ENCODE measurements around the gene CTAG2.
A peak's percentile ranks its signal among the peaks of the same experiment; 100 is the strongest.
"Not testable (repeated sequence)": the region's sequence is repeated elsewhere in the genome, so short reads cannot be mapped to it uniquely, and the experiment has no call there.

Gene CTAG2

GRCh38 chrX:154620767-154621414, 32.5 kb downstream of the CTAG2 start:
- not testable (repeated sequence) for H3K36me3 ChIP-seq; H3K4me2 ChIP-seq; H4K20me1 ChIP-seq; H3K27ac ChIP-seq; H3K27me3 ChIP-seq; H3K9me3 ChIP-seq (replicated peaks in 1 of 11); H3K9ac ChIP-seq; H3K4me3 ChIP-seq; H3K4me1 ChIP-seq

DNA sequence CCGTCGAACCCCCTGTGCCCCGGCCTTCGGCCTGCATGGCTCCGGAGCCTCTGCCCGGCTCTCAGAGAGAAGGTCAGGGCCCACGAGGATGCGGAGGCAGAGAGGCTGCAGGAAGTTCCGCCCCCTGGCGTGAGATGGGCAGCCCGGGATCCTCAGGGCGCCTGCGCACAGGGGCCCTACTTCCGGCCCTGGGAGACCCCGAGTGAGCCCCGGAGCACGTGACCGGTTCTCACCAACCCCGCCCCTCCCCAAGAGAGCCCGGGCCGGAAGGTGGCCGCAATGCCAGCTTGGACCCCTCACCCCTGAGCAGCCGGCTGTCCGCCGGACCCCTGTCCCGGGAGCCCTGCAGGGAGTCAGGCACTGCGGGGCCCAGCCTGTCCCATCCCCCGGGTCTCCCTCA, 34.2 kb downstream of the CTAG2 start, which contains the start of gene CTAG1B:
Gene CTAG1B (minus strand): TSS at position 101 of the 400 bp plus-strand sequence. CDS start 64 bp downstream, at position 37.
- not testable (repeated sequence) for H3K27ac ChIP-seq, H3K4me2 ChIP-seq, H3K4me3 ChIP-seq, H4K20me1 ChIP-seq, H3K27me3 ChIP-seq, H3K4me1 ChIP-seq, H3K36me3 ChIP-seq, H3K9ac ChIP-seq
- peaks cover 0 to 11% (median 4%) of the 10 kb centered on the region in 11 experiments; a peak in 11 of 22 replicates for H3K9me3 ChIP-seq (replicated peaks in 1 of 11)

- not testable (repeated sequence) for H3K9ac ChIP-seq, H3K4me3 ChIP-seq, H3K36me3 ChIP-seq, H4K20me1 ChIP-seq, H3K4me1 ChIP-seq, H3K27ac ChIP-seq, H3K4me2 ChIP-seq
- Histone ChIP-seq H3K9me3 (replicated peaks in 1 of 11) (peaks cover 0 to 17% (median 4%) of the 10 kb centered on the region in 11 experiments; a peak in 11 of 22 replicates), H3K27me3 (peaks cover 9 to 32% (median 24%) of the 10 kb centered on the region in 11 experiments; a peak in 17 of 22 replicates)
Measured at GRCh38 chrX:154613586-154613985, 39.8 kb downstream of the CTAG2 start.

GRCh38 chrX:154611146-154611545, 42.2 kb downstream of the CTAG2 start:
- not testable (repeated sequence) for H3K36me3 ChIP-seq, H3K4me2 ChIP-seq, H3K9ac ChIP-seq, H3K27ac ChIP-seq, H3K4me3 ChIP-seq, H4K20me1 ChIP-seq
- peaks cover 26 to 54% (median 45%) of the 10 kb centered on the region in 11 experiments for H3K27me3 ChIP-seq
- H3K4me1 ChIP-seq: peaks cover 0 to 13% (median 0%) of the 10 kb centered on the region in 10 experiments; a peak in 3 of 20 replicates
- H3K9me3 ChIP-seq (replicated peaks in 1 of 11): peaks cover 0 to 21% (median 0%) of the 10 kb centered on the region in 11 experiments; a peak in 4 of 22 replicates

GRCh38 chrX:154608823-154609222, 44.6 kb downstream of the CTAG2 start:
- Histone ChIP-seq H3K27me3 (peaks cover 47 to 77% (median 68%) of the 10 kb centered on the region in 11 experiments), H3K9me3 (replicated peaks in 1 of 11) (peaks cover 0 to 24% (median 0%) of the 10 kb centered on the region in 11 experiments; a peak in 2 of 22 replicates), H3K4me1 (peaks cover 0 to 22% (median 8%) of the 10 kb centered on the region in 10 experiments; a peak in 15 of 20 replicates)
- H3K4me2 ChIP-seq, H4K20me1 ChIP-seq, H3K27ac ChIP-seq, H3K4me3 ChIP-seq, H3K9ac ChIP-seq, H3K36me3 ChIP-seq: not testable (repeated sequence)

DNA sequence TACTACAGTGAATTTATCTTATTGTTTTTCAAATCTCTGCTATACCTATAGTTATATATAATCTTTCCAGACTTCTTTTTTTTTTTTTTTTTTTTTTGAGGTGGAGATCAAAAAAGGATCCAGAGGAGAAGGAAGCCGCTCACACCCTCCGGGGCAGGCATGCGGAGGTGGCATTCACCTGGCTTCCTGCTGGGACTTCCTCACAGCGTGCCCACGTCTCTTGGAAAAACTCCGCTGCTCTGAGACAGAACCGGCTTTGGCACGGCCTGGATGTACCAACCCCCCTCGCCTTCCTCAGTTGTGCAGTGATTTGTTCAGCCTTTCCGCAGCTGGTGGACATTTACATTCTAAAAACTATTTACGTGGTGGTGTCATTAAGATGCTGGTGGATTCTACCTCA, 45.4 kb downstream of the CTAG2 start:
- not testable (repeated sequence) for H3K4me2 ChIP-seq, H3K36me3 ChIP-seq, H3K27ac ChIP-seq, H4K20me1 ChIP-seq, H3K9ac ChIP-seq, H3K4me3 ChIP-seq
- Histone ChIP-seq H3K27me3 (peaks cover 55 to 85% (median 77%) of the 10 kb centered on the region in 11 experiments), H3K9me3 (replicated peaks in 1 of 11) (peaks cover 0 to 24% (median 0%) of the 10 kb centered on the region in 11 experiments; a peak in 2 of 22 replicates), H3K4me1 (peaks cover 0 to 31% (median 16%) of the 10 kb centered on the region in 10 experiments; a peak in 16 of 20 replicates)

DNA sequence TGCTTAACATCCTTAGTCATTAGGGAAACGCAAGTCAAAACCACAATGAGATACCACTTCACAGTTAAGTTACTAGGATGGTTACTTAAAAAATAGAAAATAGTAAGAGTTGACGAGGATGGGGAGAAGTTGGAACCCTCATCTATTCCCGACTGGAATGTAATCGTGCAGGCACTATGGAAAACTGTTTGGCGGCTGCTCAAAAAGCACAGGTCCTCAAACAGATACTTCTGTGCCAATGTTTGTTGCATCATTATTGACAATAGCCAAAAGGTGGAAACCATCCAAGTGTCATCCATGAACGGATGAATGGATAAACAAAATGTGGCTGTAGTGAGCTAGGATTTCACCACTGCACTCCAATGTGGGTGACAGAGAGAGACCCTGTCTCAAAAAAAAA, 46.0 kb downstream of the CTAG2 start:
- Histone ChIP-seq H3K9ac (no peak overlapping the region), H3K27me3 (peaks cover 62 to 90% (median 83%) of the 10 kb centered on the region in 11 experiments), H3K4me3 (no peak overlapping the region), H3K9me3 (replicated peaks in 1 of 11) (peaks cover 0 to 22% (median 0%) of the 10 kb centered on the region in 11 experiments; a peak in 2 of 22 replicates), H3K27ac (0 out of 22 replicates have a peak overlapping the region, but pooled peaks of 1 of the 11 experiments have one; percentile 30), H3K4me1 (peaks cover 0 to 31% (median 16%) of the 10 kb centered on the region in 10 experiments; a peak in 16 of 20 replicates), H3K36me3 (no peaks in the 10 kb centered on the region), H3K4me2 (no peak overlapping the region), H4K20me1 (peaks cover 0 to 4% (median 0%) of the 10 kb centered on the region in 11 experiments; a peak in 3 of 22 replicates)
- no peak for TF ChIP-seq Cebpa-rat (IDR thresholded peaks at IDR 0.05)

DNA sequence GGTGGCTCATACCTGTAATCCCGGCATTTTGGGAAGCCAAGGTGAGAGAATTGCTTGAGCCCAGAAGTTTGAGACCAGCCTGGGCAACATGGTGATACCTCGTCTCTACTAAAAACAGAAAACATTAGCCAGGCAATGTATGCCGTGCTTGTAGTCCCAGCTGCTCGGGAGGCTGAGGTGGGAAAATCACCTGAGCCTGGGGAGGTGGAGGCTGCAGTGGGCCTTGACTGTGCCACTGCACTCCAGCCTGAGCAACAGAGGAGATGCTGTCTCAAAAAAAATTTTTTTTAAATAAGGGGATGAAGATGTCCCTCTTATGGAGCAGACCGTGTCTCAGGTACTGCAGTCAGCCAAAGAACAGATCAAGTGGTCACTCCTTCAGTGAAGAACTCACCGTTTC, 47.8 kb downstream of the CTAG2 start:
- Histone ChIP-seq H3K27me3 (peaks cover 65 to 99% (median 90%) of the 10 kb centered on the region in 11 experiments), H3K4me3 (no peak overlapping the region), H3K27ac (no peak overlapping the region), H3K9me3 (replicated peaks in 1 of 11) (peaks cover 0 to 11% (median 0%) of the 10 kb centered on the region in 11 experiments; a peak in 2 of 22 replicates), H4K20me1 (peaks cover 0 to 4% (median 0%) of the 10 kb centered on the region in 11 experiments; a peak in 3 of 22 replicates), H3K4me1 (peaks cover 0 to 34% (median 16%) of the 10 kb centered on the region in 10 experiments; a peak in 16 of 20 replicates), H3K36me3 (no peaks in the 10 kb centered on the region), H3K4me2 (no peak overlapping the region), H3K9ac (no peak overlapping the region)
- no peak for TF ChIP-seq Cebpa-rat (IDR thresholded peaks at IDR 0.05)

DNA sequence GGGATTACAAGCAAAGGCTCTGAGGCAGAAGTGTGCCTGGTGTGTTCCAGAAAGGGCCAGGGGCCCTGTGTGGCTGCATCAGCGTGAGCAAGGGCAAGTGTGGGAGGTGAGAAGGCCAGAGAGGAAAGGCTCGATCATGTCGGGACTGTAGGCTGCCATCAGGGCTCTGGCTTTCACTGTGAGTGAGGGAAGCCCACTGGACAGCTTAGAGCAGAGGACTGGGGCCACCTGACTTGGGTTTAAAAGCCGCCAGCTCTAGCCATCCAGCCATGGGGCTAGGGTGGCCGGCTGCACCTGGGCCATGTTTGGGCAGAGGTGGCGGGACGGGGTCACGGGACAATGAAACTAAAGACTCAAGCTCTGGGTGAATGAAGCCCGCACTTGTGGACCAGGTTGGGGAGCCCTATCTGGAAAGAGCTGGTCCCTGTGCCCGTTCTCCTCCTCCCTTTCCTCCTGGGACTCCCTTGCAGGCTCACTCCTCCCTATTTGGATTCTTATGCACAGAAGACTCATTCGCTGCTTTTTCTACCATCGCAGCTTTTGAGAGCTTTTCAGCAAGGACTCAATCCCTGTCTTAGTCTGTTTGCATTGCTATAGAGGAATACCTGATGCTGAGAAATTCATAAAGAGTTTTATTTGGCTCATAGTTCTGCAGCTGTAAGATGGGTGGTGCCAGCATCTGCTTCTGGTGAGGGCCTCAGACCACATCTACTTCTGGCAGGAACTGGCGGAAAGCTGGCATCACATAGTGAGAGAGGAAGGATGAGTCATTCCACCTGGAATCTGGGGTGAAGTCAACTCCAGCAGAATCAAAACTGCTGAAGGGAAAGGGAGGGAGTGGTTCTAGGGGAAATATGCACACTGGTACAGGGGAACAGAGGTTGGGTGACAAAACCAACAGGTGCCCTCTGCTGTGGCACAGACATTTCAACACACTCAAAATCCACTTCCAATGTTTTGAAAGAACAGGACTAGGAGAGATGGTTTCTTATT, 49.6 kb downstream of the CTAG2 start:
- Histone ChIP-seq H3K27me3 (peaks cover 76 to 98% (median 94%) of the 10 kb centered on the region in 11 experiments), H3K4me3 (no peak overlapping the region), H4K20me1 (peaks cover 0 to 4% (median 0%) of the 10 kb centered on the region in 11 experiments; a peak in 3 of 22 replicates), H3K4me2 (peak overlapping the region in 10 of 11 experiments; percentile 7 to 74 (median 50); a peak in 14 of 22 replicates), H3K9ac (peak overlapping the region in 2 of 11 experiments; percentile 24 to 30; a peak in 3 of 22 replicates), H3K36me3 (no peaks in the 10 kb centered on the region), H3K4me1 (peaks cover 9 to 47% (median 25%) of the 10 kb centered on the region in 10 experiments; a peak in 18 of 20 replicates), H3K9me3 (replicated peaks in 1 of 11) (peaks cover 0 to 18% (median 0%) of the 10 kb centered on the region in 11 experiments; a peak in 5 of 22 replicates), H3K27ac (peak overlapping the region in 6 of 11 experiments; percentile 48 to 67 (median 55); a peak in 11 of 22 replicates)
- TF ChIP-seq Cebpa-rat (IDR thresholded peaks at IDR 0.05): no peak

Measured in BLaER1 treated with 17β-estradiol and CSF1 and Interleukin-3, amounts not matched to agents 10 nM and 100 nM (cell line).